ENCODE data around the gene COLEC12.
A peak's percentile ranks its signal among the peaks of the same experiment; 100 is the strongest.

The COLEC12 gene

GRCh38 chr18:463827-464541, 36.5 kb downstream of the COLEC12 start:
- DNase-seq (ENCODE audit: low read depth): no peak
- H3K4me3 ChIP-seq (ENCODE audit: low read length): no peak overlapping the region
- TF ChIP-seq CTCF (conservative IDR thresholded peaks at IDR 0.05; ENCODE audit: low read depth, low read length): no peak

- no peak for TF ChIP-seq CTCF (conservative IDR thresholded peaks at IDR 0.05; ENCODE audit: low read depth, low read length)
- peak overlapping the region; percentile 3 for H3K4me3 ChIP-seq (ENCODE audit: low read length)
- DNase-seq (ENCODE audit: low read depth): no peak
These were observed 37.1 kb downstream of the COLEC12 start for GRCh38 chr18:463403-463802.

GRCh38 chr18:461762-462161, 38.7 kb downstream of the COLEC12 start:
- no peak for DNase-seq (ENCODE audit: low read depth)
- H3K4me3 ChIP-seq (ENCODE audit: low read length): no peak overlapping the region
- no peak for TF ChIP-seq CTCF (conservative IDR thresholded peaks at IDR 0.05; ENCODE audit: low read depth, low read length)

GRCh38 chr18:460791-461190, 39.7 kb downstream of the COLEC12 start:
- no peak for DNase-seq (ENCODE audit: low read depth)
- no peak overlapping the region for H3K4me3 ChIP-seq (ENCODE audit: low read length)
- TF ChIP-seq CTCF (conservative IDR thresholded peaks at IDR 0.05; ENCODE audit: low read depth, low read length): no peak

- DNase-seq (ENCODE audit: low read depth): no peak
These were observed 40.5 kb downstream of the COLEC12 start for GRCh38 chr18:459814-460593.

GRCh38 chr18:457521-458412, 42.7 kb downstream of the COLEC12 start:
- no peak for TF ChIP-seq CTCF (conservative IDR thresholded peaks at IDR 0.05; ENCODE audit: low read depth, low read length)
- DNase-seq (ENCODE audit: low read depth): no peak
- no peak overlapping the region for H3K4me3 ChIP-seq (ENCODE audit: low read length)

More at GRCh38 chr18:459814-460593, 40.5 kb downstream of the COLEC12 start:
- H3K4me3 ChIP-seq (ENCODE audit: low read length): no peak overlapping the region
- no peak for TF ChIP-seq CTCF (conservative IDR thresholded peaks at IDR 0.05; ENCODE audit: low read depth, low read length)

All from retinal pigment epithelial cell (primary cell).